ENCODE results near the gene CBR3. TPM values are rescaled to one million over a fixed set of nuclear protein-coding genes. Genes with fewer than 3 reads are reported as not detected.

The CBR3 gene
- total and polyA plus RNA-seq, 2 of the 4 experiments (the other 2 are of a cell fraction), result 13.4 to 15.4 TPM

DNA sequence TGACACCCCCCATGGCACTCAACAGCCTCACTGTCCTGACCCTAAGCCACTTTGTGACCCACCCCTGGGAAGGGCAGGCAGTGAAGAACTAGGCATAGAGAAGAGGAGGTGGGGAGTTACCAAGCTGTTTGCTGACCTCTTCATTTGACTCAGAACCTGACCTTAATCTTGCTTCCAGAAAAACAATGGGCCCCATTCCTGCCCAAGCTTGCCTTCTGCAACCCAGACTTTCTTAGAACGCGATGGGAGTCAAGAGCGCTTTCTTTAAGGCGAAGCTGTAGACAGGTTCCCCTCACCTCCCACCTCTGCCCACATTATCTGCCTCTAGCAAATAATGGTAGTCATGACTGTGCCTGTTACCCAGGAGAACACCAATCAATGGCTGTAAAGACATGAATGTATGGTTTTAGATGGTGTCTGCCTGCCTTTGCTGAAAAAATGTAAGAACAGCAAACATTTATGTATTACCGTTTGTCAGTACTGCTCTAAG is 8.2 kb upstream of the CBR3 start:
- H3K4me2 ChIP-seq (ENCODE audit: low read depth, low read length), result no peak overlapping the region
- peak overlapping the region; percentile 7; the same call in 1 of the 2 replicates for H3K14ac ChIP-seq (replicated peaks; ENCODE audit: low read depth, low read length)
- H3K79me1 ChIP-seq (ENCODE audit: low read depth in 1 of 2, low read length in 2 of 2), result peaks cover 0 to 4% of the 10 kb centered on the region in 2 experiments; a peak in 1 of 4 replicates
- POLR2A ChIA-PET (ENCODE audit: unreplicated experiment), result no interaction called here
- no peak for TF ChIP-seq MAZ (IDR thresholded peaks at IDR 0.05; ENCODE audit: borderline replicate concordance, low read depth, low read length)
- TF ChIP-seq MAFK (IDR thresholded peaks at IDR 0.05; ENCODE audit: low read depth, low read length), result no peak
- no peak for TF ChIP-seq CTCF (conservative IDR thresholded peaks at IDR 0.05; ENCODE audit: low read depth, low read length)
- TF ChIP-seq RFX5 (IDR thresholded peaks at IDR 0.05; ENCODE audit: low read depth, low read length), result no peak
- TF ChIP-seq NFE2L2 (IDR thresholded peaks at IDR 0.05; ENCODE audit: low read depth, low read length), result no peak
- TF ChIP-seq, protein P1, sequence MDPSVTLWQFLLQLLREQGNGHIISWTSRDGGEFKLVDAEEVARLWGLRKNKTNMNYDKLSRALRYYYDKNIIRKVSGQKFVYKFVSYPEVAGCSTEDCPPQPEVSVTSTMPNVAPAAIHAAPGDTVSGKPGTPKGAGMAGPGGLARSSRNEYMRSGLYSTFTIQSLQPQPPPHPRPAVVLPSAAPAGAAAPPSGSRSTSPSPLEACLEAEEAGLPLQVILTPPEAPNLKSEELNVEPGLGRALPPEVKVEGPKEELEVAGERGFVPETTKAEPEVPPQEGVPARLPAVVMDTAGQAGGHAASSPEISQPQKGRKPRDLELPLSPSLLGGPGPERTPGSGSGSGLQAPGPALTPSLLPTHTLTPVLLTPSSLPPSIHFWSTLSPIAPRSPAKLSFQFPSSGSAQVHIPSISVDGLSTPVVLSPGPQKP (IDR thresholded peaks at IDR 0.05; ENCODE audit: borderline replicate concordance, low read depth, low read length), result no peak
- no peak for TF ChIP-seq FOS (IDR thresholded peaks at IDR 0.05; ENCODE audit: low read depth, low read length)
- no peak for TF ChIP-seq RCOR1 (IDR thresholded peaks at IDR 0.05; ENCODE audit: insufficient replicate concordance, low read length)
- TF ChIP-seq CEBPB (IDR thresholded peaks at IDR 0.05; ENCODE audit: low read depth, low read length), result no peak
- no peak for TF ChIP-seq CHD1 (IDR thresholded peaks at IDR 0.05; ENCODE audit: low read depth, low read length)
- TF ChIP-seq POLR2A (IDR thresholded peaks at IDR 0.05; ENCODE audit: low read depth, low read length), result no peak
- TF ChIP-seq MXI1 (IDR thresholded peaks at IDR 0.05; ENCODE audit: borderline replicate concordance, low read depth, low read length), result no peak
- TF ChIP-seq, protein P2, sequence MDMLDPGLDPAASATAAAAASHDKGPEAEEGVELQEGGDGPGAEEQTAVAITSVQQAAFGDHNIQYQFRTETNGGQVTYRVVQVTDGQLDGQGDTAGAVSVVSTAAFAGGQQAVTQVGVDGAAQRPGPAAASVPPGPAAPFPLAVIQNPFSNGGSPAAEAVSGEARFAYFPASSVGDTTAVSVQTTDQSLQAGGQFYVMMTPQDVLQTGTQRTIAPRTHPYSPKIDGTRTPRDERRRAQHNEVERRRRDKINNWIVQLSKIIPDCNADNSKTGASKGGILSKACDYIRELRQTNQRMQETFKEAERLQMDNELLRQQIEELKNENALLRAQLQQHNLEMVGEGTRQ (IDR thresholded peaks at IDR 0.05; ENCODE audit: low read depth, low read length), result no peak
- no peak overlapping the region for H2BK120ac ChIP-seq (ENCODE audit: low read depth, low read length)
- H2BK5ac ChIP-seq (ENCODE audit: low read depth, low read length, poor library complexity, severe bottlenecking), result no peak overlapping the region
- no peak overlapping the region for H3K4ac ChIP-seq (ENCODE audit: low read depth, low read length)
- H3K23ac ChIP-seq (ENCODE audit: low read depth, low read length), result no peak overlapping the region
- 100% methylated on average over 1 of the region's 5 CpGs; no CpG with 5 or more reads in 1 of the 2 experiments for WGBS, 2 experiments (ENCODE audit: extremely low coverage in 2 of 2, insufficient read length in 1 of 2)
- H3K27me3 ChIP-seq (ENCODE audit: control insufficient read depth, insufficient read depth, low read length), result no peaks in the 10 kb centered on the region
- DNase-seq (no peak), ATAC-seq (ENCODE audit: low read depth) (no peak)
- no peak overlapping the region for H3K56ac ChIP-seq (ENCODE audit: extremely low read depth, insufficient read depth, low read length)
- H3K4me1 ChIP-seq (ENCODE audit: control insufficient read depth, insufficient read depth, low read length), result peaks cover 7% of the 10 kb centered on the region
- H2AK9ac ChIP-seq (replicated peaks; ENCODE audit: low read depth, low read length, poor library complexity), result peak overlapping the region; percentile 19
- no peak overlapping the region for H3K27ac ChIP-seq (ENCODE audit: insufficient read depth, low read length)
- H4K20me1 ChIP-seq (ENCODE audit: insufficient read depth, low read length), result no peaks in the 10 kb centered on the region
- no peak overlapping the region for H2BK20ac ChIP-seq (ENCODE audit: low read depth, low read length)
- dilution Hi-C loops (cut with HindIII; ENCODE audit: low sequenced_read_pairs, unreplicated experiment), result no loop called here
- in situ Hi-C loops (cut with MboI; ENCODE audit: low sequenced_read_pairs), result no loop called here
- no TSS peak for BruUV-seq (replicated peaks)
- H3K18ac ChIP-seq (ENCODE audit: low read depth, low read length), result no peak overlapping the region
- no peak overlapping the region for H4K5ac ChIP-seq (ENCODE audit: low read depth, low read length)
- peaks cover 5% of the 10 kb centered on the region; the same call in 1 of the 2 replicates for H3K9me1 ChIP-seq (ENCODE audit: insufficient read depth, low read length)
- no peak overlapping the region for H2AFZ ChIP-seq (replicated peaks; ENCODE audit: low read length, poor library complexity)
- no peak overlapping the region for H4K8ac ChIP-seq (ENCODE audit: low read depth in 2 of 2, low read length in 2 of 2)
- no peak overlapping the region for H2BK15ac ChIP-seq (ENCODE audit: low read depth, low read length)
- H3K9me3 ChIP-seq (ENCODE audit: control insufficient read depth, insufficient read depth, low read length), result no peaks in the 10 kb centered on the region
- no peak overlapping the region for H4K91ac ChIP-seq (ENCODE audit: insufficient read depth, low read depth, low read length)
- no peak overlapping the region for H3K9ac ChIP-seq (ENCODE audit: low read depth, low read length)
- peak overlapping the region; percentile 60; the same call in 1 of the 2 replicates for H2AK5ac ChIP-seq (ENCODE audit: low read depth, low read length)
- no peak overlapping the region for H3K4me3 ChIP-seq (ENCODE audit: insufficient read depth, low read depth, low read length)
- CTCF ChIA-PET, result no interaction called here
- no peaks in the 10 kb centered on the region for H3K36me3 ChIP-seq (ENCODE audit: control insufficient read depth, insufficient read depth, low read length)
- intact Hi-C loops (cut with micrococcal nuclease), result no loop called here
